Fibroblast of villous mesenchyme (primary cell): ENCODE results near the gene C1orf174. TPM values are rescaled to one million over a fixed set of nuclear protein-coding genes. Genes with fewer than 3 reads are reported as not detected.

Source experiments
- DNase-seq: peaks from one replicate; pipeline ENCODE4 v3.0.0-alpha.2; 2010; ENCODE audit warnings: low read depth
- H3K4me3 ChIP-seq: 2 replicates; pipeline ENCODE4 v1.5.1; 2011; ENCODE audit warnings: low read depth, mild to moderate bottlenecking, low read length
- CTCF ChIP-seq: IDR thresholded peaks from 2 replicates; pipeline ENCODE4 v1.5.1; 2012; ENCODE audit warnings: low read depth, mild to moderate bottlenecking, low read length; ENCODE audit not compliant: insufficient read depth
- total RNA-seq: library from RNA; depleted of rRNA; stranded (reverse); fragments of >200 nt; gene quantifications from 2 replicates; pipeline ENCODE4 v1.2.3, GENCODE V29; 2012

Gene C1orf174
- total RNA-seq, 1 donor, result 31.1 TPM

DNA sequence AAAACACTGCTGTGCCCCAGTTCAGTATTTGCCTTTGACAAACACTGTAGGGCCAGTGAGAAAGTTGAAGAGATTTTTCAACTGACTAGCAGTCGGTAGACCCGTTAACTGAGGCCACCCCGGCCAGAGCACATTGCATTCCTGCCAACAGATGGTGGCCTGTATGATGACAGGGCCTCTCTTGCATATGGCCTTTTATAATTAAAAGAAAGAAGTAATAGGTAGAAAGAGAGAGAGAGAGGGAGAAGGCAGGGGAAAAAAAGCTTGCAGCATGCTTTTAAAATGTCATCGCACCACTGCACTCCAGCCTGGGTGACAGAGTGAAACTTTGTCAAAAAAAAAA, 4.7 kb upstream of the C1orf174 start:
- no peak for DNase-seq

DNA sequence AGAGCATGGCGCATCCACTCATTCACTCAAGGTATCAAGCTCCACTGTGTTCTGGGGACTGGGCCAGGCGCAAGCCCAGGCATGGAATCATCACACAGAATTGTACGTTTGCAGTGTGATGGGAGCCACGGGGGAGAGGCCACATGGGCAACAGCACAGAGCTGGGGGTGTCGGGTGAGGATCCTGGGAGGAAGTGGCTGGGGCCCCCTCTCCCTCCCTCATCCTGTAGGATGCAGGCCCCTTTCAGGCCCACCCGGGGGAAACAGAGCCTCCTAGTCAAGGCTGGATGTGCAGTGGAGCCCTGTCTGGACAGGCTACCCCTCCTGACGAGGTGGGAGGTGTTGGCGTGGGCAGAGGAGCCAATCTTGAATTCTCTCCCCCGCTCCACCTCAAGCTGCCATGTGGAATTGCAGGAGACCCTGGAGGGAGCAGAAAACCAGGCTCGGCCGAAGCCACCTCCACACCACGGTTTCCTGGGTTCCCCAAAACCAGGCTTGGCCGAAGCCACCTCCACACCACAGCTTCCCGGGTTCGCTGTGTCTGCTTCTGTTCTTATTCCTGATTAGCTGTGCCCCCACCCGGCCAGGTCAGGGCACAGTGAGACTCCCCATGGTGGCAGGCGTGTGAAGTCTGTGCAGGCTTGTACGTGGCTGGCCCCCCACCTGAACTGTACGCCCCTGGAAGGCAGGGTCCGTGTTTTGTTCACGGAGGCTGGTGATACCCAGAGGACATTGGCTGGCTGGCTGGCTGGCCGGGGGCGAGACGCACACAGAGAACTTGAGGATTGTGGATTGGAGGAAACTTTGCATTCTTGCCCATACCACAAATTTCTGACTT, 4.2 kb upstream of the C1orf174 start:
- H3K4me3 ChIP-seq, result no peak overlapping the region
- no peak for DNase-seq
- TF ChIP-seq CTCF, result no peak

More for the DNA sequence above, 4.7 kb upstream of the C1orf174 start:
- no peak for TF ChIP-seq CTCF
- no peak overlapping the region for H3K4me3 ChIP-seq

DNA sequence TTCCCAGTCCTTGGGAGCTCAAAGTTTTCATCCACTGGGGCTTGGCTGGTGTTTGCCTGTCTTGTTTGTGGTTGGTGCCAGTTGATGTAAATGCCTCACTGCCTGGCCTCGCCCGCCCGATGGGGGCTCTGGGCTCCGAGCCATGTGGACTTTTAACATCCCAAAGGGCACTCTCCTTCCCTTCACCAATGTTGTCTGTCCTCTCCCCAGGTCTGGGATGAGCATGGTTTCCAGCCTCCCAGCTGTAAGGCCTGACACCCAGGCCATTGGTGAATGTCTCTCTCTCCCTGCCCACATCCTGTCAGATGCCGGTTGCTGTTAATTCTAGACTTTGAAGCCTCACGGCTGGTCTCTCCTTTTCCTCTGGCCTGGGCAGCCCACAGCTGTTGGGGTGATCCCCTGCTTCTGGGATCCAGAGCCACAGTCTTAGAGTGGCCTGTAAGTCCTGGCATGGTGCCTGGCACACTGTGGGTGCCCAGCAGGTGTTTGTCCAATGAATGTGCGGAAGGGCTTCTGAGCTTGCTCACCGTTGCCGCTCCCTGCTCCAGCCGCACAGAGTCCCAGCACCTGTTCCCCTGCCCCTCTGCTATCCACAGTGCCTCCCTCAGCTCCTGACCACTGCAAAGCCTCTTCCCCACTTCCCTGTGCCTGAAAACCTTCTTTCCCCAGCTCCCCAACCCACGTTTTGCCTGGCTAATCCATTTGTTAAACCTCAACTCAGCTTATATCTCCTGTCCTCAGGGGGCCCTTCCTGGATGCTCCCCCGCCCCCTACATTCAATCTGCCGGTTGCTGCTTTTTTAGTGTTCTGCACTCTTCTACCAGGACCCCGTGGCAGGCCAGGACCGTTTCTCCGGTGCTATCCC, 3.3 kb upstream of the C1orf174 start:
- no peak for TF ChIP-seq CTCF
- peak; percentile 25 for DNase-seq
- no peak overlapping the region for H3K4me3 ChIP-seq

- DNase-seq, result no peak
- no peak overlapping the region for H3K4me3 ChIP-seq
- no peak for TF ChIP-seq CTCF
Measured at GRCh38 chr1:3902571-3903091, 2.6 kb upstream of the C1orf174 start.

DNA sequence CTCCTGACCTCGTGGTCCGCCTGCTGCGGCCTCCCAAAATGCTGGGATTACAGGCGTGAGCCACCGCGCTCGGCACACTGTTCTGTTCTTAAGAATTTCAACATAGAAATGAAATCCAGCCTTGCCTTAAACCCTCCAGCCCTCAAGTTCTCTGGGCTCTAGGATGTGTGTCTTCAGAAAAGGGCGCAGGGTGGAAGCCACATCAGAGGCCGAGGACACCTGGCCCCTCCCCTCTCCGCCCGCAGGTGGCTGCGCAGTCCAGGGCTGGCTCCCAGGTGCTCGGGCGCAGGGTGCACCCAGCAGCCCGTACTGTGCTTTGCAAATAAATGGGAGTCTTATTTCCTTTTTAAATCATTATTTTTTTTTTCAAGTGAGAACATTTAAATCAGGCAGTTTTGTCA, 2.0 kb upstream of the C1orf174 start:
- DNase-seq, result no peak
- no peak for TF ChIP-seq CTCF
- no peak overlapping the region for H3K4me3 ChIP-seq

GRCh38 chr1:3900969-3901529, 977 bp upstream of the C1orf174 start:
- H3K4me3 ChIP-seq, result peak overlapping the region; percentile 96
- no peak for TF ChIP-seq CTCF
- peak; percentile 96 for DNase-seq
